WTC11 (cell line): ENCODE results near the gene PNPLA8. TPM values are rescaled to one million over a fixed set of nuclear protein-coding genes. Genes with fewer than 3 reads are reported as not detected.
"Not testable (repeated sequence)": the region's sequence is repeated elsewhere in the genome, so short reads cannot be mapped to it uniquely, and the experiment has no call there.

Experiments
- ATAC-seq: fragments of 200-7000 bp; cut with Tn5 transposase; 2 replicates; pipeline ENCODE4 v1.10.0; 2021; ENCODE audit warnings: mild to moderate bottlenecking, moderate library complexity
- CTCF ChIA-PET: fragments of 300-600 bp; sonication (Branson Sonifier 250); formaldehyde crosslinking; loops from one replicate; lab custom pipeline; 2021; ENCODE audit warnings: antibody characterized with exemption; lab: Charles Lee
- POLR2A ChIA-PET: fragments of 350-600 bp; sonication (Branson Sonifier 250); formaldehyde crosslinking; loops from one replicate; lab custom pipeline; 2021; ENCODE audit warnings: antibody characterized with exemption; lab: Charles Lee
- DNase-seq: peaks from one replicate; pipeline ENCODE4 v3.0.0; 2021; ENCODE audit warnings: low spot score
- H3K27ac Mint-ChIP-seq: 2 replicates; pipeline ENCODE4 v1.8.0; 2021; ENCODE audit warnings: mixed read lengths
- H3K27me3 Mint-ChIP-seq: 2 replicates; pipeline ENCODE4 v1.8.0; 2021; ENCODE audit warnings: low read depth, mild to moderate bottlenecking, moderate library complexity, mixed read lengths
- H3K36me3 Mint-ChIP-seq: 2 replicates; pipeline ENCODE4 v1.8.0; 2021; ENCODE audit warnings: mixed read lengths
- H3K4me1 Mint-ChIP-seq: 2 replicates; pipeline ENCODE4 v1.8.0; 2022; ENCODE audit warnings: mixed read lengths
- H3K4me3 Mint-ChIP-seq: 2 replicates; pipeline ENCODE4 v1.8.0; 2021; ENCODE audit warnings: mild to moderate bottlenecking, moderate library complexity, mixed read lengths
- H3K9me3 Mint-ChIP-seq: 2 replicates; pipeline ENCODE4 v1.8.0; 2021; ENCODE audit warnings: mixed read lengths
- ATF1 ChIP-seq: sonication (generic); formaldehyde crosslinking; IDR thresholded peaks from 2 replicates; pipeline ENCODE4 v1.8.1; 2023; ENCODE audit warnings: mild to moderate bottlenecking, moderate library complexity, missing genetic modification reagents
- CREM ChIP-seq: sonication (generic); formaldehyde crosslinking; IDR thresholded peaks from 2 replicates; pipeline ENCODE4 v1.8.1; 2022; ENCODE audit warnings: mild to moderate bottlenecking, missing genetic modification reagents, moderate library complexity
- ESRRA ChIP-seq: sonication (generic); formaldehyde crosslinking; IDR thresholded peaks from 2 replicates; pipeline ENCODE4 v1.8.1; 2022; ENCODE audit warnings: mild to moderate bottlenecking, missing genetic modification reagents, borderline replicate concordance
- GRHL2 ChIP-seq: fragments of 250-450 bp; sonication (Bioruptor Pico); IDR thresholded peaks from 2 replicates; pipeline ENCODE4 v1.8.0; 2022; ENCODE audit warnings: mild to moderate bottlenecking, moderate library complexity; ENCODE audit not compliant: insufficient replicate concordance, severe bottlenecking
- GTF2I ChIP-seq: fragments of 250-450 bp; sonication (Bioruptor Pico); conservative IDR thresholded peaks from 2 replicates; pipeline ENCODE4 v1.4.0; 2021; ENCODE audit warnings: mild to moderate bottlenecking
- RELA ChIP-seq: sonication (generic); formaldehyde crosslinking; IDR thresholded peaks from 2 replicates; pipeline ENCODE4 v1.8.1; 2022; ENCODE audit warnings: missing genetic modification reagents, mild to moderate bottlenecking, borderline replicate concordance
- SOX15 ChIP-seq: fragments of 250-450 bp; sonication (Bioruptor Pico); IDR thresholded peaks from 2 replicates; pipeline ENCODE4 v1.9.0; 2021; ENCODE audit warnings: mild to moderate bottlenecking
- TEAD1 ChIP-seq: sonication (generic); formaldehyde crosslinking; IDR thresholded peaks from 2 replicates; pipeline ENCODE4 v1.8.0; 2022; ENCODE audit warnings: mild to moderate bottlenecking, missing genetic modification reagents
- ZNF396 ChIP-seq: fragments of 250-450 bp; sonication (Bioruptor Pico); IDR thresholded peaks from 2 replicates; pipeline ENCODE4 v1.8.0; 2021; ENCODE audit warnings: mild to moderate bottlenecking, moderate library complexity, borderline replicate concordance
- ZNF416 ChIP-seq: fragments of 250-450 bp; sonication (Bioruptor Pico); IDR thresholded peaks from 2 replicates; pipeline ENCODE4 v1.9.0; 2021; ENCODE audit warnings: mild to moderate bottlenecking, inconsistent platforms
- ZNF671 ChIP-seq: fragments of 250-450 bp; sonication (Bioruptor Pico); IDR thresholded peaks from 2 replicates; pipeline ENCODE4 v1.8.0; 2021; ENCODE audit warnings: mild to moderate bottlenecking
- total RNA-seq: library from RNA; stranded (reverse); gene quantifications from 3 replicates; pipeline ENCODE4 v1.2.3, GENCODE V29; 2021
- TF ChIP-seq, protein P1 (sequence below): sonication (generic); formaldehyde crosslinking; IDR thresholded peaks from 2 replicates; pipeline ENCODE4 v1.8.0; 2022; ENCODE audit warnings: mild to moderate bottlenecking, missing genetic modification reagents
- TF ChIP-seq, protein P2 (sequence below): fragments of 250-450 bp; sonication (Bioruptor Pico); IDR thresholded peaks from 2 replicates; pipeline ENCODE4 v1.9.0; 2021; ENCODE audit warnings: mild to moderate bottlenecking, borderline replicate concordance
- TF ChIP-seq, protein P3 (sequence below): sonication (generic); formaldehyde crosslinking; IDR thresholded peaks from 2 replicates; pipeline ENCODE4 v1.8.0; 2022; ENCODE audit warnings: mild to moderate bottlenecking, missing genetic modification reagents
- TF ChIP-seq, protein P4 (sequence below): fragments of 250-450 bp; sonication (Bioruptor Pico); IDR thresholded peaks from 2 replicates; pipeline ENCODE4 v1.8.0; 2021; ENCODE audit warnings: mild to moderate bottlenecking
- TF ChIP-seq, protein P5 (sequence below): sonication (generic); formaldehyde crosslinking; IDR thresholded peaks from 2 replicates; pipeline ENCODE4 v1.8.1; 2023; ENCODE audit warnings: mild to moderate bottlenecking, missing genetic modification reagents, borderline replicate concordance
- TF ChIP-seq, protein P6 (sequence below): sonication (generic); formaldehyde crosslinking; IDR thresholded peaks from 2 replicates; pipeline ENCODE4 v1.8.0; 2023; ENCODE audit warnings: missing genetic modification reagents

PNPLA8 gene
- total RNA-seq, 1 experiment from 2014 or later: 12.4 TPM

DNA sequence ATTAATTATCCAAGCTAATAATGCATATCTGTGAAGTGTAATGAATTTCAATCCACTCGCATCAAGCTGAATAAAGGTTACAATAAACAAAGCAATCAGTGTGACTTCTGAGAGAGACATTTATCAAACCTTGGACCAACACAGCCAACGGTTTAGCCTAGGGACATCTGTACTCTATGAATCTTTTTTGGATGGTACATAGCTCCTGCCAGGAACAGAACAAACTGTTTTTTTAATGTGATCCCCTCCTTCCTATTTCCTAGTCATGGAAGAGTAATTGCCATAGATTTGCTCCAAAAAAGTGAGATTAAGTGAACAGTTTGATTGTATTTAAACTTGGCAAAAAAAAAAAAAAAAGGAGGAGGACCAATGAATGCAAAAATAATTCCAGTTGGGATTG is 58.5 kb downstream of the PNPLA8 start:
- Mint-ChIP-seq H3K36me3 (no peaks in the 10 kb centered on the region), H3K4me3 (no peak overlapping the region), H3K27me3 (no peaks in the 10 kb centered on the region), H3K9me3 (no peaks in the 10 kb centered on the region), H3K27ac (no peak overlapping the region), H3K4me1 (peaks cover 13% of the 10 kb centered on the region)
- ATAC-seq (no peak), DNase-seq (no peak)
- POLR2A ChIA-PET: interaction anchor here (0.7 kb wide), 2 partner anchors 10 to 292 kb away, joined by 3 read pairs; no protein-coding TSS in a partner anchor
- no peak for TF ChIP-seq ZNF396 (CRISPR knock-in tag)
- no peak for TF ChIP-seq TEAD1
- TF ChIP-seq, protein P1, sequence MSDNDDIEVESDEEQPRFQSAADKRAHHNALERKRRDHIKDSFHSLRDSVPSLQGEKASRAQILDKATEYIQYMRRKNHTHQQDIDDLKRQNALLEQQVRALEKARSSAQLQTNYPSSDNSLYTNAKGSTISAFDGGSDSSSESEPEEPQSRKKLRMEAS (CRISPR knock-in tag): no peak
- no peak for TF ChIP-seq ATF1 (CRISPR knock-in tag)
- TF ChIP-seq RELA (CRISPR knock-in tag): no peak
- TF ChIP-seq ZNF416 (CRISPR knock-in tag): no peak
- TF ChIP-seq ZNF671 (CRISPR knock-in tag): no peak
- TF ChIP-seq CREM (CRISPR knock-in tag): no peak
- TF ChIP-seq ESRRA (CRISPR knock-in tag): no peak
- no peak for TF ChIP-seq GTF2I (CRISPR knock-in tag)
- no peak for TF ChIP-seq GRHL2
- TF ChIP-seq, protein P2, sequence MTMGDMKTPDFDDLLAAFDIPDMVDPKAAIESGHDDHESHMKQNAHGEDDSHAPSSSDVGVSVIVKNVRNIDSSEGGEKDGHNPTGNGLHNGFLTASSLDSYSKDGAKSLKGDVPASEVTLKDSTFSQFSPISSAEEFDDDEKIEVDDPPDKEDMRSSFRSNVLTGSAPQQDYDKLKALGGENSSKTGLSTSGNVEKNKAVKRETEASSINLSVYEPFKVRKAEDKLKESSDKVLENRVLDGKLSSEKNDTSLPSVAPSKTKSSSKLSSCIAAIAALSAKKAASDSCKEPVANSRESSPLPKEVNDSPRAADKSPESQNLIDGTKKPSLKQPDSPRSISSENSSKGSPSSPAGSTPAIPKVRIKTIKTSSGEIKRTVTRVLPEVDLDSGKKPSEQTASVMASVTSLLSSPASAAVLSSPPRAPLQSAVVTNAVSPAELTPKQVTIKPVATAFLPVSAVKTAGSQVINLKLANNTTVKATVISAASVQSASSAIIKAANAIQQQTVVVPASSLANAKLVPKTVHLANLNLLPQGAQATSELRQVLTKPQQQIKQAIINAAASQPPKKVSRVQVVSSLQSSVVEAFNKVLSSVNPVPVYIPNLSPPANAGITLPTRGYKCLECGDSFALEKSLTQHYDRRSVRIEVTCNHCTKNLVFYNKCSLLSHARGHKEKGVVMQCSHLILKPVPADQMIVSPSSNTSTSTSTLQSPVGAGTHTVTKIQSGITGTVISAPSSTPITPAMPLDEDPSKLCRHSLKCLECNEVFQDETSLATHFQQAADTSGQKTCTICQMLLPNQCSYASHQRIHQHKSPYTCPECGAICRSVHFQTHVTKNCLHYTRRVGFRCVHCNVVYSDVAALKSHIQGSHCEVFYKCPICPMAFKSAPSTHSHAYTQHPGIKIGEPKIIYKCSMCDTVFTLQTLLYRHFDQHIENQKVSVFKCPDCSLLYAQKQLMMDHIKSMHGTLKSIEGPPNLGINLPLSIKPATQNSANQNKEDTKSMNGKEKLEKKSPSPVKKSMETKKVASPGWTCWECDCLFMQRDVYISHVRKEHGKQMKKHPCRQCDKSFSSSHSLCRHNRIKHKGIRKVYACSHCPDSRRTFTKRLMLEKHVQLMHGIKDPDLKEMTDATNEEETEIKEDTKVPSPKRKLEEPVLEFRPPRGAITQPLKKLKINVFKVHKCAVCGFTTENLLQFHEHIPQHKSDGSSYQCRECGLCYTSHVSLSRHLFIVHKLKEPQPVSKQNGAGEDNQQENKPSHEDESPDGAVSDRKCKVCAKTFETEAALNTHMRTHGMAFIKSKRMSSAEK (CRISPR knock-in tag): no peak
- TF ChIP-seq, protein P3, sequence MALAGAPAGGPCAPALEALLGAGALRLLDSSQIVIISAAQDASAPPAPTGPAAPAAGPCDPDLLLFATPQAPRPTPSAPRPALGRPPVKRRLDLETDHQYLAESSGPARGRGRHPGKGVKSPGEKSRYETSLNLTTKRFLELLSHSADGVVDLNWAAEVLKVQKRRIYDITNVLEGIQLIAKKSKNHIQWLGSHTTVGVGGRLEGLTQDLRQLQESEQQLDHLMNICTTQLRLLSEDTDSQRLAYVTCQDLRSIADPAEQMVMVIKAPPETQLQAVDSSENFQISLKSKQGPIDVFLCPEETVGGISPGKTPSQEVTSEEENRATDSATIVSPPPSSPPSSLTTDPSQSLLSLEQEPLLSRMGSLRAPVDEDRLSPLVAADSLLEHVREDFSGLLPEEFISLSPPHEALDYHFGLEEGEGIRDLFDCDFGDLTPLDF (CRISPR knock-in tag): no peak
- TF ChIP-seq, protein P4, sequence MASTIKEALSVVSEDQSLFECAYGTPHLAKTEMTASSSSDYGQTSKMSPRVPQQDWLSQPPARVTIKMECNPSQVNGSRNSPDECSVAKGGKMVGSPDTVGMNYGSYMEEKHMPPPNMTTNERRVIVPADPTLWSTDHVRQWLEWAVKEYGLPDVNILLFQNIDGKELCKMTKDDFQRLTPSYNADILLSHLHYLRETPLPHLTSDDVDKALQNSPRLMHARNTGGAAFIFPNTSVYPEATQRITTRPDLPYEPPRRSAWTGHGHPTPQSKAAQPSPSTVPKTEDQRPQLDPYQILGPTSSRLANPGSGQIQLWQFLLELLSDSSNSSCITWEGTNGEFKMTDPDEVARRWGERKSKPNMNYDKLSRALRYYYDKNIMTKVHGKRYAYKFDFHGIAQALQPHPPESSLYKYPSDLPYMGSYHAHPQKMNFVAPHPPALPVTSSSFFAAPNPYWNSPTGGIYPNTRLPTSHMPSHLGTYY (CRISPR knock-in tag): no peak
- TF ChIP-seq, protein P5, sequence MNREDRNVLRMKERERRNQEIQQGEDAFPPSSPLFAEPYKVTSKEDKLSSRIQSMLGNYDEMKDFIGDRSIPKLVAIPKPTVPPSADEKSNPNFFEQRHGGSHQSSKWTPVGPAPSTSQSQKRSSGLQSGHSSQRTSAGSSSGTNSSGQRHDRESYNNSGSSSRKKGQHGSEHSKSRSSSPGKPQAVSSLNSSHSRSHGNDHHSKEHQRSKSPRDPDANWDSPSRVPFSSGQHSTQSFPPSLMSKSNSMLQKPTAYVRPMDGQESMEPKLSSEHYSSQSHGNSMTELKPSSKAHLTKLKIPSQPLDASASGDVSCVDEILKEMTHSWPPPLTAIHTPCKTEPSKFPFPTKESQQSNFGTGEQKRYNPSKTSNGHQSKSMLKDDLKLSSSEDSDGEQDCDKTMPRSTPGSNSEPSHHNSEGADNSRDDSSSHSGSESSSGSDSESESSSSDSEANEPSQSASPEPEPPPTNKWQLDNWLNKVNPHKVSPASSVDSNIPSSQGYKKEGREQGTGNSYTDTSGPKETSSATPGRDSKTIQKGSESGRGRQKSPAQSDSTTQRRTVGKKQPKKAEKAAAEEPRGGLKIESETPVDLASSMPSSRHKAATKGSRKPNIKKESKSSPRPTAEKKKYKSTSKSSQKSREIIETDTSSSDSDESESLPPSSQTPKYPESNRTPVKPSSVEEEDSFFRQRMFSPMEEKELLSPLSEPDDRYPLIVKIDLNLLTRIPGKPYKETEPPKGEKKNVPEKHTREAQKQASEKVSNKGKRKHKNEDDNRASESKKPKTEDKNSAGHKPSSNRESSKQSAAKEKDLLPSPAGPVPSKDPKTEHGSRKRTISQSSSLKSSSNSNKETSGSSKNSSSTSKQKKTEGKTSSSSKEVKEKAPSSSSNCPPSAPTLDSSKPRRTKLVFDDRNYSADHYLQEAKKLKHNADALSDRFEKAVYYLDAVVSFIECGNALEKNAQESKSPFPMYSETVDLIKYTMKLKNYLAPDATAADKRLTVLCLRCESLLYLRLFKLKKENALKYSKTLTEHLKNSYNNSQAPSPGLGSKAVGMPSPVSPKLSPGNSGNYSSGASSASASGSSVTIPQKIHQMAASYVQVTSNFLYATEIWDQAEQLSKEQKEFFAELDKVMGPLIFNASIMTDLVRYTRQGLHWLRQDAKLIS (CRISPR knock-in tag): no peak
- no peak for TF ChIP-seq SOX15 (CRISPR knock-in tag)
- TF ChIP-seq, protein P6, sequence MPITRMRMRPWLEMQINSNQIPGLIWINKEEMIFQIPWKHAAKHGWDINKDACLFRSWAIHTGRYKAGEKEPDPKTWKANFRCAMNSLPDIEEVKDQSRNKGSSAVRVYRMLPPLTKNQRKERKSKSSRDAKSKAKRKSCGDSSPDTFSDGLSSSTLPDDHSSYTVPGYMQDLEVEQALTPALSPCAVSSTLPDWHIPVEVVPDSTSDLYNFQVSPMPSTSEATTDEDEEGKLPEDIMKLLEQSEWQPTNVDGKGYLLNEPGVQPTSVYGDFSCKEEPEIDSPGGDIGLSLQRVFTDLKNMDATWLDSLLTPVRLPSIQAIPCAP (CRISPR knock-in tag): no peak
- CTCF ChIA-PET: interaction anchor here (2.4 kb wide), 1 partner anchor 353 kb away, joined by 7 read pairs; no protein-coding TSS in a partner anchor

DNA sequence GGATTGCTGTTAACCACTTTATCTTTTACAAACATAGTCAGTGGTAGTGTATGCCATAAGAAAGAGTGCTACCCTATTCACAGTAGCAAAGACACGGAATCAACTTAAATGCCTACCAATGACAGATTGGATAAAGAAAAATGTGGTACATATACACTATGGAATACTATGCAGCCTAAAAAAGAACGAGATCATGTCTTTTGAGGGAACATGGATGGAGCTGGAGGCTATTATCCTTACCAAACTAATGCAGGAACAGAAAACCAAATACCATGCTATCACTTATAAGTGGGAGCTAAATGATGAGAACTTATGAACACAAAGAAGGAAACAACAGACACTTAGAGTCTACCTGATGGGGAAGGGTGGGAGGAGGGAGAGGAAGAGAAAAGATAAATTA is 59.6 kb downstream of the PNPLA8 start:
- ATAC-seq, H3K36me3 Mint-ChIP-seq, H3K27me3 Mint-ChIP-seq, DNase-seq, CTCF ChIA-PET, H3K27ac Mint-ChIP-seq, H3K9me3 Mint-ChIP-seq, POLR2A ChIA-PET, H3K4me3 Mint-ChIP-seq: not testable (repeated sequence)
- H3K4me1 Mint-ChIP-seq: peaks cover 13% of the 10 kb centered on the region
